GM12872 (cell line): Measurements from ENCODE around the gene GPC3.

Experiments
- CTCF ChIP-seq: IDR thresholded peaks from 3 replicates; pipeline ENCODE4 v1.5.1; 2011; ENCODE audit warnings: low read depth, mild to moderate bottlenecking, low read length, moderate library complexity; ENCODE audit not compliant: insufficient read depth

The GPC3 gene

GRCh38 chrX:133850399-133850798, 135.0 kb downstream of the GPC3 start:
- no peak for TF ChIP-seq CTCF

- TF ChIP-seq CTCF, result no peak
Observed at GRCh38 chrX:133849676-133850075, 135.7 kb downstream of the GPC3 start.

GRCh38 chrX:133847340-133847994, 137.9 kb downstream of the GPC3 start:
- no peak for TF ChIP-seq CTCF

- no peak for TF ChIP-seq CTCF
Observed at GRCh38 chrX:133846311-133846710, 139.1 kb downstream of the GPC3 start.

- TF ChIP-seq CTCF, result no peak
Observed at GRCh38 chrX:133840415-133840814, 145.0 kb downstream of the GPC3 start.

GRCh38 chrX:133838761-133839676, 146.4 kb downstream of the GPC3 start:
- TF ChIP-seq CTCF, result peak; percentile 47; the same call in 2 of the 3 replicates

- no peak for TF ChIP-seq CTCF
Observed at GRCh38 chrX:133837091-133837490, 148.3 kb downstream of the GPC3 start.
